ENCODE measurements around the gene ZNF771. TPM values are rescaled to one million over a fixed set of nuclear protein-coding genes. Genes with fewer than 3 reads are reported as not detected.

Gene ZNF771
- total RNA-seq, 4 donors from 2014 or later = 5.4 to 15.7 (median 8.5) TPM

DNA sequence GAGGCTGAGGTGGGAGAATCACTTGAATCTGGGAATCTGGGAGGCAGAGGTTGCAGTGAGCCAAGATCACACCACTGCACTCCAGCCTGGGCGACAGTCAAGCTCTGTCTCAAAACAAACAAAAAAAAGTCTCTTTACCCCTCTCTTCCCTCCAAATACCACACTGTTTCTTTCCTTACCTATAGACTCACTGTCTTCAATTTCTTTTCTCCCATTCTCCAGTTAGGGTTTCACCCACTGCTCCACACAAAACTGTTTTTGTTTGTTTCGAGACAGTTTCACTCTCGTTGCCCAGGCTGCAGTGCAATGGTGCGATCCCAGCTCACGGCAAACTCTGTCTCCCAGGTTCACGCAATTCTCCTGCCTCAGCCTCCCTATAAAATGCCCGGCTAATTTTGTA is 46.2 kb upstream of the ZNF771 start:
- H3K9me3 ChIP-seq = no peaks in the 10 kb centered on the region
- DNase-seq = no peak
- H3K27ac ChIP-seq = no peak overlapping the region
- no peak overlapping the region for H3K4me3 ChIP-seq
- H3K27me3 ChIP-seq = no peaks in the 10 kb centered on the region
- H3K4me1 ChIP-seq = peaks cover 0 to 13% (median 1%) of the 10 kb centered on the region in 4 donors
- TF ChIP-seq, protein P1, sequence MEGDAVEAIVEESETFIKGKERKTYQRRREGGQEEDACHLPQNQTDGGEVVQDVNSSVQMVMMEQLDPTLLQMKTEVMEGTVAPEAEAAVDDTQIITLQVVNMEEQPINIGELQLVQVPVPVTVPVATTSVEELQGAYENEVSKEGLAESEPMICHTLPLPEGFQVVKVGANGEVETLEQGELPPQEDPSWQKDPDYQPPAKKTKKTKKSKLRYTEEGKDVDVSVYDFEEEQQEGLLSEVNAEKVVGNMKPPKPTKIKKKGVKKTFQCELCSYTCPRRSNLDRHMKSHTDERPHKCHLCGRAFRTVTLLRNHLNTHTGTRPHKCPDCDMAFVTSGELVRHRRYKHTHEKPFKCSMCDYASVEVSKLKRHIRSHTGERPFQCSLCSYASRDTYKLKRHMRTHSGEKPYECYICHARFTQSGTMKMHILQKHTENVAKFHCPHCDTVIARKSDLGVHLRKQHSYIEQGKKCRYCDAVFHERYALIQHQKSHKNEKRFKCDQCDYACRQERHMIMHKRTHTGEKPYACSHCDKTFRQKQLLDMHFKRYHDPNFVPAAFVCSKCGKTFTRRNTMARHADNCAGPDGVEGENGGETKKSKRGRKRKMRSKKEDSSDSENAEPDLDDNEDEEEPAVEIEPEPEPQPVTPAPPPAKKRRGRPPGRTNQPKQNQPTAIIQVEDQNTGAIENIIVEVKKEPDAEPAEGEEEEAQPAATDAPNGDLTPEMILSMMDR (IDR thresholded peaks at IDR 0.05) = no peak
- TF ChIP-seq POLR2A (IDR thresholded peaks at IDR 0.05) = no peak
- peaks cover 0 to 78% (median 0%) of the 10 kb centered on the region in 3 donors for H3K36me3 ChIP-seq

DNA sequence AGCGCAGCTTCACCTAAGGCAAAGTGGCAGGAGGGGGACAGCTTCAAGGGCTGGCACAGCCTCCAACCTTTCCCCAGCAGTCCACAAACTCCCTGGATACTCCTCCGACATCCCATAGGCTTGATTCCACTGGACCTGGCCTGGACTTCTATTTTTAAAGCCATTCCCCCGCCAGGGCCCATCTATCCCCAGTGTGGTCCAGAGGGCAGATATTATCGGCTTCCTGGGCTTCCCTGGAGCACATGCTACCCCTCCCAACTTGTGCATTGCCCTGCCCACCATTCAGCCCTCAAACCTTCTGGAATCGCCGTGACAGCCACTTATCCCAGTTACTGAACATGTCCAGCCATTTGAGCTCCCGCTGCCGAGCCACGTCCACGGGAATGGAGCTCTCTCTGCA is 42.2 kb upstream of the ZNF771 start:
- no peaks in the 10 kb centered on the region for H3K9me3 ChIP-seq
- peaks cover 0 to 24% (median 8%) of the 10 kb centered on the region in 4 donors for H3K4me1 ChIP-seq
- peaks cover 0 to 49% (median 0%) of the 10 kb centered on the region in 3 donors for H3K36me3 ChIP-seq
- H3K27me3 ChIP-seq = no peaks in the 10 kb centered on the region
- no peak for DNase-seq
- H3K27ac ChIP-seq = no peak overlapping the region
- TF ChIP-seq POLR2A (IDR thresholded peaks at IDR 0.05) = no peak
- TF ChIP-seq, protein P1 (IDR thresholded peaks at IDR 0.05) = no peak
- H3K4me3 ChIP-seq = no peak overlapping the region

DNA sequence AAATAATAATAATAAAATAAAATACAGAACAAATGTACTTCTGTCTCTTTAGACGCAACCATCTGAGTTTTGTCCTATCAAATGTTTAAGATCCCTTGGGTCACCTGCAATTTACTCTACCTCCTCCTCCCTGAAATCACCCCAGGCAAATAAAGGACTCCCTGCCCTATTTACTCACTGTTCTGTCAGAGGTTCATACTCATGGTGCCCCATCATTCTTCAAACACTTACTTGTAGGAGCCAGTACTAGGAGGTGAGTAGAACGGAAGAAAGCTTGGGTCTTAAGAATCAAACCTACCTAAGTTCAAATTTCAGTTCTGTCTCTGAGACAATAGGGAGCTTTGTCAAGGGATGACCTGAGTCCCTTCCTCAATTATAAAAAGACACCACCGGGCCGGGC is 40.9 kb upstream of the ZNF771 start:
- H3K4me3 ChIP-seq = no peak overlapping the region
- peaks cover 0 to 36% (median 0%) of the 10 kb centered on the region in 3 donors for H3K36me3 ChIP-seq
- no peak for DNase-seq
- TF ChIP-seq, protein P1 (IDR thresholded peaks at IDR 0.05) = no peak
- TF ChIP-seq POLR2A (IDR thresholded peaks at IDR 0.05) = no peak
- H3K9me3 ChIP-seq = no peaks in the 10 kb centered on the region
- H3K27me3 ChIP-seq = no peaks in the 10 kb centered on the region
- H3K4me1 ChIP-seq = peaks cover 0 to 27% (median 8%) of the 10 kb centered on the region in 4 donors
- no peak overlapping the region for H3K27ac ChIP-seq

DNA sequence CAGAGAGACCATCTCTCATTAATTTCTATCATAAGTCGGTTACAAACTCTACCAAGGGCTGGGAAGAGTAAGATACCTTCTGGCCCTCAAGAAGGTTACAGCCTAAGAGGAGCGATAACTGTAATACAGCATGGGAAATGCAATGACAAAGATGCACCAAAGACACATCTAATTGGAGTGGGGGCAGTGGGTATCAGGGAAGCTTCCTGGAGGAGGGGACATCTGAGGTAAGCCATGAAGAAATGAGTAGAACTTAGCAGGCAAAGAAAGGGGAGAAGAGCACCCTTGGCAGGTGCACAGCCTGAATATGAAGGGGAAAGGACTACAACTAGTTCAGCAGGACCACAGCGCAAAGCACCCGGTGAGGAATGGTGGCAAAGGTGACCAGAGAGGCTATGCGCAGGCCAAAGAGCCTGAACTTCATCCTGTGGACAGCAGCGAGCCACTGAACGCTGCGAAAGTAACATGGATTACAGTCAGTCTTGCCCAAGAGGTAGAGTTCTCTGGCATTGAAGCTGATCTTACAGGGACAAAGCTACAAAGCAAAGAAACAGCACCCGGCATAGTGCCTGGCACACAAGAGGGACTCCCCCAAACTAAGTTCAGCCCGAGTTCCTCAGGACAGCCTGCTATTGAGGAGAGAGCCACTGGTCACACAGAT is 39.9 kb upstream of the ZNF771 start:
- H3K9me3 ChIP-seq = no peaks in the 10 kb centered on the region
- peak overlapping the region; percentile 73 to 99 (median 93) for H3K4me3 ChIP-seq
- peaks cover 0 to 28% (median 8%) of the 10 kb centered on the region in 4 donors for H3K4me1 ChIP-seq
- no peaks in the 10 kb centered on the region for H3K27me3 ChIP-seq
- no peak for DNase-seq
- H3K36me3 ChIP-seq = peaks cover 0 to 30% (median 0%) of the 10 kb centered on the region in 3 donors
- TF ChIP-seq, protein P1 (IDR thresholded peaks at IDR 0.05) = no peak
- TF ChIP-seq POLR2A (IDR thresholded peaks at IDR 0.05) = no peak
- H3K27ac ChIP-seq = peak overlapping the region in 2 of 4 donors; percentile 52 to 75

DNA sequence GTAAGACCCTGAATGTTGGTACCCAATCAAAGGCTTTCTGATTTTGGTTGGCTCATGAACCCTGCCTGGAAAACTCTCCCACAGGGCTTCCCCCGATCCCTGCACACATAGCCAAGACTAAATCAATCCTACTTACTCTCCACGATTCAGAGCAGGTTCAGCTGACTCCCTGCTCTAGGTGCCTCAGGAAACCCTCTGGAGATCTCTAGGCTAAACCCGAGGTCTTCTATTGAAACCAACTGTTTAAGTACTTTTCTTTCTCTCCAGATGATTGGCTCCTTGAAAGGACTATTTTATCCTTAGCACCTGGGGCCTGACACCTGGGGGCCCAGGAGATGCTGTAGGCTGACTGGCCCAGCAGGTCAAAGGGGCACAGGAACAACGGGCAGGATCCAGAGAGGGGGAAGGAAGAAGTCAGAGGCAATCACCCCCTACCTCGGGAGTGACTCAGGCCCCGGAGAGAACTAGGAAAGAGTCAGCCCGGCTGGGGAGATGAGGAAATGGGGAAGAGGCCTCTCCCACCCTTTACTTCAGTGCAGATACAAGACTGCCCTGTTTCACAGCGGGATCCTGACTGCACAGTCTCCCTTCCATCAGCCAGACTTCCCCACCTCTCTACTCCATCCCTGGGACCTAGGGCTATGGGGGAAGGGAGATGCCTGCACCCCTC is 39.1 kb upstream of the ZNF771 start:
- TF ChIP-seq POLR2A (IDR thresholded peaks at IDR 0.05) = no peak
- TF ChIP-seq, protein P1 (IDR thresholded peaks at IDR 0.05) = no peak
- Histone ChIP-seq H3K36me3 (peaks cover 0 to 22% (median 0%) of the 10 kb centered on the region in 3 donors), H3K9me3 (no peaks in the 10 kb centered on the region), H3K27me3 (no peaks in the 10 kb centered on the region), H3K27ac (peak overlapping the region; percentile 4 to 75 (median 62)), H3K4me1 (peaks cover 0 to 28% (median 8%) of the 10 kb centered on the region in 4 donors), H3K4me3 (peak overlapping the region; percentile 73 to 99 (median 93))
- DNase-seq = no peak

Measured in Peyer's patch (tissue), 4 donors.